Smooth muscle cell (in vitro differentiated cells): Measurements from ENCODE around the gene ZDHHC14. TPM values are rescaled to one million over a fixed set of nuclear protein-coding genes. Genes with fewer than 3 reads are reported as not detected.

Experiments used
- DNase-seq: peaks from one replicate; lab custom pipeline; 2025; ENCODE audit not compliant: unreplicated experiment; lab: John Stamatoyannopoulos, UW
- H2AFZ ChIP-seq: fragments of 200-600 bp; sonication (generic); 2 replicates; pipeline ENCODE4 v1.6.0; 2016; ENCODE audit warnings: antibody characterized with exemption, low read depth, mild to moderate bottlenecking
- H3F3A ChIP-seq: fragments of 200-600 bp; sonication (generic); 2 replicates; pipeline ENCODE4 v1.6.0; 2017; ENCODE audit warnings: antibody characterized with exemption, low read depth
- H3K27ac ChIP-seq: fragments of 200-600 bp; sonication (generic); 2 replicates; pipeline ENCODE4 v1.5.1; 2016; ENCODE audit warnings: low read depth, mild to moderate bottlenecking
- H3K27me3 ChIP-seq: fragments of 200-600 bp; sonication (generic); 2 replicates; pipeline ENCODE4 v1.6.1; 2016; ENCODE audit warnings: low read depth, mild to moderate bottlenecking
- H3K36me3 ChIP-seq: fragments of 200-600 bp; sonication (generic); 2 replicates; pipeline ENCODE4 v1.5.1; 2016; ENCODE audit warnings: low read depth
- H3K4me1 ChIP-seq: fragments of 200-600 bp; sonication (generic); 2 replicates; pipeline ENCODE4 v1.5.1; 2016; ENCODE audit warnings: low read depth
- H3K4me2 ChIP-seq: fragments of 200-600 bp; sonication (generic); 2 replicates; pipeline ENCODE4 v1.6.0; 2016; ENCODE audit warnings: mild to moderate bottlenecking
- H3K4me3 ChIP-seq: fragments of 200-600 bp; sonication (generic); 2 replicates; pipeline ENCODE4 v1.5.1; 2016; ENCODE audit warnings: mild to moderate bottlenecking
- H3K79me2 ChIP-seq: fragments of 200-600 bp; sonication (generic); 2 replicates; pipeline ENCODE4 v1.6.0; 2016; ENCODE audit warnings: low read depth, mild to moderate bottlenecking
- H3K9ac ChIP-seq: fragments of 200-600 bp; sonication (generic); 2 replicates; pipeline ENCODE4 v1.6.0; 2016; ENCODE audit warnings: low read depth
- H3K9me3 ChIP-seq: fragments of 200-600 bp; sonication (generic); replicated peaks from 2 replicates; pipeline ENCODE4 v1.5.1; 2016; ENCODE audit warnings: low read depth
- H4K20me1 ChIP-seq: fragments of 200-600 bp; sonication (generic); 2 replicates; pipeline ENCODE4 v1.6.0; 2016; ENCODE audit warnings: low read depth
- CTCF ChIP-seq: fragments of 200-600 bp; sonication (generic); IDR thresholded peaks from 2 replicates; pipeline ENCODE4 v1.5.1; 2017; ENCODE audit warnings: borderline replicate concordance, mild to moderate bottlenecking, antibody characterized with exemption; ENCODE audit not compliant: insufficient read depth, poor library complexity, severe bottlenecking
- whole genome bisulfite sequencing: methylation state at CpG from one replicate; pipeline ENCODE4 v1.1.7; 2016; ENCODE audit warnings: low lambda C conversion rate; 5-methylcytosine and 5-hydroxymethylcytosine counted together
- polyA plus RNA-seq: library from polyadenylated mRNA; unstranded; fragments of >200 nt; fragmentation: Nextera tagmentation; extraction: Ambion mirVana; gene quantifications from 2 replicates; pipeline ENCODE4 v1.2.1, GENCODE V29; 2016
- total RNA-seq: library from RNA; depleted of rRNA; stranded (reverse); fragments of >200 nt; gene quantifications from 2 replicates; pipeline ENCODE4 v1.2.3, GENCODE V29; 2014

The ZDHHC14 gene
- total and polyA plus RNA-seq, 2 experiments from 2014 or later, result 1.3 to 1.6 TPM

DNA sequence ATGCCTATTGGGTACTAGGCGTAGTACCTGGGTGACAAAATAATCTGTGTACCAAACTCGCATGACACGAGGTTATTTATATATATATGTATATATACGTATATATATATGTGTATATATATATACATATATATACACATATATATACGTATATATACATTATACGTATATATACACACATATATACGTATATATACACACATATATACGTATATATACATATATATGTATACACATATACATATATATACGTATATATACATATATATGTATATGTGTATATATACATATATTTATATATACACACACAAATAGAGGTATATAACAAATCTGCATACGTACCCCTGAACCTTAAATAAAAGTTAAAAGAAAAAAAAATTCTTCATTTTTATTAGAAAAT, 103.2 kb downstream of the ZDHHC14 start:
- Histone ChIP-seq H3K4me2 (no peak overlapping the region), H3K4me1 (no peaks in the 10 kb centered on the region), H3K36me3 (no peaks in the 10 kb centered on the region), H3K9me3 (no peaks in the 10 kb centered on the region), H3K4me3 (no peak overlapping the region), H3K27ac (no peak overlapping the region), H3K27me3 (no peaks in the 10 kb centered on the region), H3K79me2 (no peaks in the 10 kb centered on the region), H2AFZ (no peak overlapping the region), H3F3A (no peaks in the 10 kb centered on the region), H3K9ac (no peak overlapping the region), H4K20me1 (no peaks in the 10 kb centered on the region)
- DNase-seq, result no peak
- TF ChIP-seq CTCF, result no peak
- WGBS, result 96% methylated on average over 10 of the region's 10 CpGs

DNA sequence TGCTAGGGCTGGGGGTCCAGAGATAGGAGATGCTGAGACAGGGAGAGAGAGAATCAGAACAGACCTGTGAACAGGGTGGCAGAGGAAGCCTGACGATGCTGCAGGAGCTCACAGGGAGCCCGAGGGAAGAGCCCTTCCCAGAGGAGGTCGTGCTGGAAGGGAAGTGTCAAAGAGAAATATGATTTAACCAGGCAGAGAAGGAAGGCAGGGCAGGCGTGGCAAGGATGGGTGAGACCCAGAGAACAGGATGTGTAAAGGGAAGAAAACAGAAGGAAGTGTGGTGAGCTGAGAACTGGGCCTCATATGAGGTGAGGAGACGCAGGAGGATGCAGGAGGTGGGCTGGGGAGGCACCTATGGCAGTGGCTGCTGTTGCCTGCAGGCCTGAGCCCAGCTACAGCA, 105.6 kb downstream of the ZDHHC14 start:
- Histone ChIP-seq H2AFZ (no peak overlapping the region), H3K4me2 (no peak overlapping the region), H3K27me3 (peaks cover 10% of the 10 kb centered on the region), H3K27ac (no peak overlapping the region), H3K36me3 (no peaks in the 10 kb centered on the region), H3K79me2 (no peaks in the 10 kb centered on the region), H3F3A (no peaks in the 10 kb centered on the region), H3K4me1 (no peaks in the 10 kb centered on the region), H3K9ac (no peak overlapping the region), H3K4me3 (no peak overlapping the region), H4K20me1 (no peaks in the 10 kb centered on the region), H3K9me3 (no peaks in the 10 kb centered on the region)
- 84% methylated on average over 5 of the region's 5 CpGs for WGBS
- DNase-seq, result no peak
- TF ChIP-seq CTCF, result no peak

GRCh38 chr6:157487110-157487773, 106.3 kb downstream of the ZDHHC14 start:
- Histone ChIP-seq H3K79me2 (no peaks in the 10 kb centered on the region), H3K27me3 (peaks cover 10% of the 10 kb centered on the region), H3K9ac (no peak overlapping the region), H3K36me3 (no peaks in the 10 kb centered on the region), H3K9me3 (no peaks in the 10 kb centered on the region), H3K4me3 (no peak overlapping the region), H2AFZ (no peak overlapping the region), H3F3A (no peaks in the 10 kb centered on the region), H3K27ac (no peak overlapping the region), H4K20me1 (no peaks in the 10 kb centered on the region), H3K4me1 (no peaks in the 10 kb centered on the region), H3K4me2 (no peak overlapping the region)
- DNase-seq, result no peak
- TF ChIP-seq CTCF, result no peak
- 93% methylated on average over 8 of the region's 8 CpGs for WGBS

DNA sequence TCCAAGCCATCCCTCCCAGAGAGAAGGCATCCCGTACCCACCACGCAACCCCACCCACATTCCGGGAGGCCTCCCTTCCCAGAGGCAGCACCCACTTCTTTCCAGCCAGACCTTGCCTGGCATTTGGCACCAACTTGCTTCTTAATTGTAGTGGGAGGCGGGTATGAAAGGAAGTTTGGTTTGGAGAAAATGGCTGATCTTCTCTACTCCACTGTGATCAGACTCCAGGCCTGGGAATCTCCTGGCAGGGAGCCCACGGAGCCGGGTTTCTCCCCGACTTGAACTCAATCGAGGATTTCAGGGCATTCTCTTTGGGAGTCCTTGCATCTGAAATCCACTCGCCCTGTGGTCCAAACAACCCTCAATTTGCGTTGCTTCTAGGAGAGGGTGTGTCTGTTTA, 107.1 kb downstream of the ZDHHC14 start:
- Histone ChIP-seq H3K27me3 (peaks cover 10% of the 10 kb centered on the region), H3K4me2 (no peak overlapping the region), H2AFZ (no peak overlapping the region), H3K36me3 (no peaks in the 10 kb centered on the region), H3K27ac (no peak overlapping the region), H3K4me3 (no peak overlapping the region), H3K9me3 (no peaks in the 10 kb centered on the region), H3K4me1 (no peaks in the 10 kb centered on the region), H4K20me1 (no peaks in the 10 kb centered on the region), H3F3A (no peaks in the 10 kb centered on the region), H3K79me2 (no peaks in the 10 kb centered on the region), H3K9ac (no peak overlapping the region)
- WGBS, result 90% methylated on average over 10 of the region's 10 CpGs
- no peak for TF ChIP-seq CTCF
- no peak for DNase-seq
